K562 (cell line): ENCODE measurements around the gene DNAAF1. TPM values are rescaled to one million over a fixed set of nuclear protein-coding genes. Genes with fewer than 3 reads are reported as not detected.
A peak's percentile ranks its signal among the peaks of the same experiment; 100 is the strongest.

ENCODE experiments used
- ATF1 ChIP-seq, 2 experiments: fragments of 450-650 bp in 1 of 2; IDR thresholded peaks; 2 replicates each; pipeline ENCODE4 v1.6.1; 2016; ENCODE audit warnings: missing compliant biosample characterization in 1 of 2, missing genetic modification characterization in 1 of 2
- BHLHE40 ChIP-seq: IDR thresholded peaks from 2 replicates; pipeline ENCODE4 v1.6.1; 2011; ENCODE audit warnings: low read length, improper control_type of control experiment
- HMG20A ChIP-seq: fragments of 450-650 bp; formaldehyde crosslinking; conservative IDR thresholded peaks from 2 replicates; pipeline ENCODE4 v1.4.0; 2020; ENCODE audit warnings: mild to moderate bottlenecking, mixed read lengths
- L3MBTL2 ChIP-seq: fragments of 450-650 bp; IDR thresholded peaks from 2 replicates; pipeline ENCODE4 v1.6.1; 2016; ENCODE audit warnings: mild to moderate bottlenecking, moderate library complexity
- MEIS2 ChIP-seq: fragments of 450-650 bp; IDR thresholded peaks from 2 replicates; pipeline ENCODE4 v1.6.1; 2014; ENCODE audit warnings: mild to moderate bottlenecking; ENCODE audit not compliant: partially characterized antibody
- MTA3 ChIP-seq: fragments of 450-650 bp; formaldehyde crosslinking; IDR thresholded peaks from 2 replicates; pipeline ENCODE4 v1.6.1; 2017; ENCODE audit warnings: mild to moderate bottlenecking, borderline replicate concordance
- NFE2L1 ChIP-seq: fragments of 450-650 bp; IDR thresholded peaks from 2 replicates; pipeline ENCODE4 v1.6.1; 2016; ENCODE audit warnings: missing genetic modification characterization, low read depth, mild to moderate bottlenecking, missing compliant biosample characterization, moderate library complexity, borderline replicate concordance
- RNF2 ChIP-seq: sonication (generic); IDR thresholded peaks from 2 replicates; pipeline ENCODE4 v1.6.1; 2016
- SREBF1 ChIP-seq: fragments of 150-350 bp; IDR thresholded peaks from 2 replicates; pipeline ENCODE4 v1.6.1; 2014; ENCODE audit warnings: antibody characterized with exemption, low read depth, low read length, borderline replicate concordance
- ZFP1 ChIP-seq: fragments of 450-650 bp; formaldehyde crosslinking; IDR thresholded peaks from 2 replicates; pipeline ENCODE4 v1.4.0; 2020; ENCODE audit warnings: mild to moderate bottlenecking, mixed read lengths
- polyA plus RNA-seq, 8 experiments: library from polyadenylated mRNA; depleted of rRNA in 4 of 8; stranded (reverse) in 5 of 8; unstranded in 3 of 8; fragments of >200 nt; fragmentation: Nextera tagmentation in 2 of 8; fragmentation: Illumina TruSeq in 1 of 8; extraction: Ambion mirVana in 2 of 8; extraction: Trizol in 1 of 8; gene quantifications; 2 replicates each; pipeline versions ENCODE4 v1.2.1 to v1.2.3, GENCODE V29; 2011 to 2014; ENCODE audit warnings: inconsistent platforms in 1 of 8, missing spikeins in 1 of 8
- total RNA-seq, 7 experiments: library from RNA; depleted of rRNA in 6 of 7; stranded (reverse); fragments of >200 nt in 6 of 7; fragmentation: Illumina TruSeq in 2 of 7; extraction: Trizol in 2 of 7; gene quantifications; 2 replicates each; pipeline versions ENCODE4 v1.2.1 to v1.2.3, GENCODE V29; 2011 to 2021; ENCODE audit warnings: low replicate concordance in 1 of 7
- TF ChIP-seq, protein P1 (sequence below): fragments of 250-450 bp; sonication (Bioruptor Pico); IDR thresholded peaks from 2 replicates; pipeline ENCODE4 v1.4.0; 2020
- TF ChIP-seq, protein P2 (sequence below): sonication (generic); formaldehyde crosslinking; IDR thresholded peaks from 2 replicates; pipeline ENCODE4 v1.8.1; 2023; ENCODE audit warnings: mild to moderate bottlenecking, missing genetic modification reagents, moderate library complexity
- TF ChIP-seq, protein P3 (sequence below): sonication (generic); formaldehyde crosslinking; IDR thresholded peaks from 2 replicates; pipeline ENCODE4 v1.8.0; 2023; ENCODE audit warnings: mild to moderate bottlenecking, missing genetic modification reagents

The DNAAF1 gene
- total and polyA plus RNA-seq, 9 of the 15 experiments (the other 6 are each of a cell fraction or from before 2014, with no cell fraction given), result 0.01 TPM; not detected in 8

DNA sequence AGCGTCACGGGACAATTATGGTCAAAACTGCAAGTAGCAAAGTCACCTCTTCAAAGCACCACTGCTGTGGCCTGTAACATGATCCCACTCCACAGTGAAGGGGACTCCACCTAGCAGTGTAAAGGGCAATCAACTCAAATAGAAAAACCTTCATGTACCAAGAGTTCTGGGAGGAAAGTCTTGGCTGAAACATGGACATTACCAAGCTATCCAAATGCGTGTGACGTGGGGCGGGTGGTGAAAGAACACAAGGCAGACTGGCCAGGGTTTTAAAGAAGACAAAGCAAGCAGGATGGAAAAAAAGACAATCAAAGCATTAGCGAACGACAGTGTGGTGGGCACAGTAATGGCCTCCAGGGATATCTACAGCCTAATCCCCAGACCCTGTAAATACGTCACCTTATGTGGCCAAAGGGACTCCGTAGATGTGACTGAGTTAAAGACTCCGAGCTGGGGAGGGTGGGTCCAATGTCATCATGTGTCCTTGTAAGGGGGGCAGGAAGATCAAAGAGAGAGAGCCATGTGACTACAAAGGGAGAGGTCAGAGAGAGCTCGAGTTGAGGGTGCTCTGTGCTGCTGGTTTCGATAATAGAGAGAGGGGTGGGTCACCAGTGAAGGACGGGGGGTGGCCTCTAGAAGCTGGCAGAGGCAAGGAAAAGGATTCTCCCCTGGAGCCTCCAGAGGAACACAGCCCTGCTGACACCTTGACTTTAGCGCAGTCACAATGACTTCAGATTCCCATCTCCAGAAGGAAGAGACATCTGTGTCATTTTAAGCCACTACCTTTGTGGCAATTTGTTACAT, 6.1 kb upstream of the DNAAF1 start (continued):
- TF ChIP-seq, protein P1, sequence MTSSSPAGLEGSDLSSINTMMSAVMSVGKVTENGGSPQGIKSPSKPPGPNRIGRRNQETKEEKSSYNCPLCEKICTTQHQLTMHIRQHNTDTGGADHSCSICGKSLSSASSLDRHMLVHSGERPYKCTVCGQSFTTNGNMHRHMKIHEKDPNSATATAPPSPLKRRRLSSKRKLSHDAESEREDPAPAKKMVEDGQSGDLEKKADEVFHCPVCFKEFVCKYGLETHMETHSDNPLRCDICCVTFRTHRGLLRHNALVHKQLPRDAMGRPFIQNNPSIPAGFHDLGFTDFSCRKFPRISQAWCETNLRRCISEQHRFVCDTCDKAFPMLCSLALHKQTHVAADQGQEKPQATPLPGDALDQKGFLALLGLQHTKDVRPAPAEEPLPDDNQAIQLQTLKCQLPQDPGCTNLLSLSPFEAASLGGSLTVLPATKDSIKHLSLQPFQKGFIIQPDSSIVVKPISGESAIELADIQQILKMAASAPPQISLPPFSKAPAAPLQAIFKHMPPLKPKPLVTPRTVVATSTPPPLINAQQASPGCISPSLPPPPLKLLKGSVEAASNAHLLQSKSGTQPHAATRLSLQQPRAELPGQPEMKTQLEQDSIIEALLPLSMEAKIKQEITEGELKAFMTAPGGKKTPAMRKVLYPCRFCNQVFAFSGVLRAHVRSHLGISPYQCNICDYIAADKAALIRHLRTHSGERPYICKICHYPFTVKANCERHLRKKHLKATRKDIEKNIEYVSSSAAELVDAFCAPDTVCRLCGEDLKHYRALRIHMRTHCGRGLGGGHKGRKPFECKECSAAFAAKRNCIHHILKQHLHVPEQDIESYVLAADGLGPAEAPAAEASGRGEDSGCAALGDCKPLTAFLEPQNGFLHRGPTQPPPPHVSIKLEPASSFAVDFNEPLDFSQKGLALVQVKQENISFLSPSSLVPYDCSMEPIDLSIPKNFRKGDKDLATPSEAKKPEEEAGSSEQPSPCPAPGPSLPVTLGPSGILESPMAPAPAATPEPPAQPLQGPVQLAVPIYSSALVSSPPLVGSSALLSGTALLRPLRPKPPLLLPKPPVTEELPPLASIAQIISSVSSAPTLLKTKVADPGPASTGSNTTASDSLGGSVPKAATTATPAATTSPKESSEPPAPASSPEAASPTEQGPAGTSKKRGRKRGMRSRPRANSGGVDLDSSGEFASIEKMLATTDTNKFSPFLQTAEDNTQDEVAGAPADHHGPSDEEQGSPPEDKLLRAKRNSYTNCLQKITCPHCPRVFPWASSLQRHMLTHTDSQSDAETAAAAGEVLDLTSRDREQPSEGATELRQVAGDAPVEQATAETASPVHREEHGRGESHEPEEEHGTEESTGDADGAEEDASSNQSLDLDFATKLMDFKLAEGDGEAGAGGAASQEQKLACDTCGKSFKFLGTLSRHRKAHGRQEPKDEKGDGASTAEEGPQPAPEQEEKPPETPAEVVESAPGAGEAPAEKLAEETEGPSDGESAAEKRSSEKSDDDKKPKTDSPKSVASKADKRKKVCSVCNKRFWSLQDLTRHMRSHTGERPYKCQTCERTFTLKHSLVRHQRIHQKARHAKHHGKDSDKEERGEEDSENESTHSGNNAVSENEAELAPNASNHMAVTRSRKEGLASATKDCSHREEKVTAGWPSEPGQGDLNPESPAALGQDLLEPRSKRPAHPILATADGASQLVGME (CRISPR knock-in tag), result no peak
- TF ChIP-seq MTA3, result peak; percentile 56
- no peak for TF ChIP-seq ATF1 (CRISPR knock-in tag; IDR thresholded peaks at IDR 0.05)
- TF ChIP-seq ATF1 (tag; IDR thresholded peaks at IDR 0.05), result peak; percentile 90
- TF ChIP-seq NFE2L1 (tag), result no peak
- no peak for TF ChIP-seq ZFP1
- TF ChIP-seq RNF2, result peak; percentile 26; the same call in 1 of the 2 replicates
- TF ChIP-seq, protein P2, sequence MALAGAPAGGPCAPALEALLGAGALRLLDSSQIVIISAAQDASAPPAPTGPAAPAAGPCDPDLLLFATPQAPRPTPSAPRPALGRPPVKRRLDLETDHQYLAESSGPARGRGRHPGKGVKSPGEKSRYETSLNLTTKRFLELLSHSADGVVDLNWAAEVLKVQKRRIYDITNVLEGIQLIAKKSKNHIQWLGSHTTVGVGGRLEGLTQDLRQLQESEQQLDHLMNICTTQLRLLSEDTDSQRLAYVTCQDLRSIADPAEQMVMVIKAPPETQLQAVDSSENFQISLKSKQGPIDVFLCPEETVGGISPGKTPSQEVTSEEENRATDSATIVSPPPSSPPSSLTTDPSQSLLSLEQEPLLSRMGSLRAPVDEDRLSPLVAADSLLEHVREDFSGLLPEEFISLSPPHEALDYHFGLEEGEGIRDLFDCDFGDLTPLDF (CRISPR knock-in tag), result no peak
- TF ChIP-seq, protein P3, sequence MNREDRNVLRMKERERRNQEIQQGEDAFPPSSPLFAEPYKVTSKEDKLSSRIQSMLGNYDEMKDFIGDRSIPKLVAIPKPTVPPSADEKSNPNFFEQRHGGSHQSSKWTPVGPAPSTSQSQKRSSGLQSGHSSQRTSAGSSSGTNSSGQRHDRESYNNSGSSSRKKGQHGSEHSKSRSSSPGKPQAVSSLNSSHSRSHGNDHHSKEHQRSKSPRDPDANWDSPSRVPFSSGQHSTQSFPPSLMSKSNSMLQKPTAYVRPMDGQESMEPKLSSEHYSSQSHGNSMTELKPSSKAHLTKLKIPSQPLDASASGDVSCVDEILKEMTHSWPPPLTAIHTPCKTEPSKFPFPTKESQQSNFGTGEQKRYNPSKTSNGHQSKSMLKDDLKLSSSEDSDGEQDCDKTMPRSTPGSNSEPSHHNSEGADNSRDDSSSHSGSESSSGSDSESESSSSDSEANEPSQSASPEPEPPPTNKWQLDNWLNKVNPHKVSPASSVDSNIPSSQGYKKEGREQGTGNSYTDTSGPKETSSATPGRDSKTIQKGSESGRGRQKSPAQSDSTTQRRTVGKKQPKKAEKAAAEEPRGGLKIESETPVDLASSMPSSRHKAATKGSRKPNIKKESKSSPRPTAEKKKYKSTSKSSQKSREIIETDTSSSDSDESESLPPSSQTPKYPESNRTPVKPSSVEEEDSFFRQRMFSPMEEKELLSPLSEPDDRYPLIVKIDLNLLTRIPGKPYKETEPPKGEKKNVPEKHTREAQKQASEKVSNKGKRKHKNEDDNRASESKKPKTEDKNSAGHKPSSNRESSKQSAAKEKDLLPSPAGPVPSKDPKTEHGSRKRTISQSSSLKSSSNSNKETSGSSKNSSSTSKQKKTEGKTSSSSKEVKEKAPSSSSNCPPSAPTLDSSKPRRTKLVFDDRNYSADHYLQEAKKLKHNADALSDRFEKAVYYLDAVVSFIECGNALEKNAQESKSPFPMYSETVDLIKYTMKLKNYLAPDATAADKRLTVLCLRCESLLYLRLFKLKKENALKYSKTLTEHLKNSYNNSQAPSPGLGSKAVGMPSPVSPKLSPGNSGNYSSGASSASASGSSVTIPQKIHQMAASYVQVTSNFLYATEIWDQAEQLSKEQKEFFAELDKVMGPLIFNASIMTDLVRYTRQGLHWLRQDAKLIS (CRISPR knock-in tag), result peak; percentile 73
- peak; percentile 90 for TF ChIP-seq L3MBTL2
- no peak for TF ChIP-seq SREBF1
- peak; percentile 94 for TF ChIP-seq BHLHE40
- peak; percentile 74 for TF ChIP-seq MEIS2
- TF ChIP-seq HMG20A (CRISPR knock-in tag), result no peak
